ENCODE results near the gene SDF2.

Gene SDF2, protein sequence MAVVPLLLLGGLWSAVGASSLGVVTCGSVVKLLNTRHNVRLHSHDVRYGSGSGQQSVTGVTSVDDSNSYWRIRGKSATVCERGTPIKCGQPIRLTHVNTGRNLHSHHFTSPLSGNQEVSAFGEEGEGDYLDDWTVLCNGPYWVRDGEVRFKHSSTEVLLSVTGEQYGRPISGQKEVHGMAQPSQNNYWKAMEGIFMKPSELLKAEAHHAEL

DNA sequence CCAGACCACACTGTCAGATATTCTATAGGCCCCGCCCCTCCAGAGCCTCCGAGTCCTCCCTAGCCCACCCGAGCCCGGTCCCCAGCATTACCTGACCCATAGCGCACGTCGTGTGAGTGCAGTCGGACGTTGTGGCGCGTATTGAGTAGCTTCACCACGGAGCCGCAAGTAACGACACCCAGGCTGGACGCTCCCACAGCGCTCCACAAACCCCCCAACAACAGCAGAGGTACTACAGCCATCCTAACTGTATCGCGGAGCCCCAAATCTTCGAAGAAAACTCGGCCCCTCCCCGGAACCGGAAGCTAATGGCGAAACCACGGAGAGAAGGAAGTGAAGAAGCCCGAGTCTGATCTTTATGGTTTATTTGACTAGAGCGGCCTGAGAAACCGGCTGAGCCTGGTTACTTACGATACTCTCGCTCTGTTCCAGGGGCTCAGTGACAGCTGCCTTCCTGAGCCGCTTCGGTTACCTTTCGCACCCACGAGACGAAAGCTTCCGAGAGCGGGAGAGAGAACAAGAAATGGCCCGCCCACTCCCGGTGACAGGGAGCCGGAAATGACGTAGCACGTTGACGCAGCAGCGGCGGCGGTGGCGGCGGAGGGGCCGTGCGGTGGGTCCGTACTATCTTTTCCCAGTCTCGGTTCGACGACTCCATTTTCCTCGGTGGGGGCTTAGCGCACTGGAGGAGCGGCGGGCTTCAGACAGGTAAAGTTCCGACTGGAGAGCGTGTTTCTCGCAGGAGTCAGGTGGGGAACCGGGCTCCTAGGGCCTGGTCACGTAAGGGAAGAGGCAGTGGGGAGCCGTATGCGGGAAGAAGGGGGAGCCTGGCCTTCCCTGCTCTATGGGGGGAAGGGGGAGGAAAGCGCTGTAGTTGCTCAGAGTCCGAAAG is at the start of gene SDF2, which contains the start of gene SUPT6H:
Gene SDF2 (minus strand): TSS at position 272 of the 892 bp plus-strand sequence. CDS start 30 bp downstream, at position 242.
Gene SUPT6H (plus strand): TSS at position 571 of the 892 bp plus-strand sequence. CDS start 11,197 bp downstream, outside the sequence.
- peak; percentile 12 to 97 (median 89) for DNase-seq

DNA sequence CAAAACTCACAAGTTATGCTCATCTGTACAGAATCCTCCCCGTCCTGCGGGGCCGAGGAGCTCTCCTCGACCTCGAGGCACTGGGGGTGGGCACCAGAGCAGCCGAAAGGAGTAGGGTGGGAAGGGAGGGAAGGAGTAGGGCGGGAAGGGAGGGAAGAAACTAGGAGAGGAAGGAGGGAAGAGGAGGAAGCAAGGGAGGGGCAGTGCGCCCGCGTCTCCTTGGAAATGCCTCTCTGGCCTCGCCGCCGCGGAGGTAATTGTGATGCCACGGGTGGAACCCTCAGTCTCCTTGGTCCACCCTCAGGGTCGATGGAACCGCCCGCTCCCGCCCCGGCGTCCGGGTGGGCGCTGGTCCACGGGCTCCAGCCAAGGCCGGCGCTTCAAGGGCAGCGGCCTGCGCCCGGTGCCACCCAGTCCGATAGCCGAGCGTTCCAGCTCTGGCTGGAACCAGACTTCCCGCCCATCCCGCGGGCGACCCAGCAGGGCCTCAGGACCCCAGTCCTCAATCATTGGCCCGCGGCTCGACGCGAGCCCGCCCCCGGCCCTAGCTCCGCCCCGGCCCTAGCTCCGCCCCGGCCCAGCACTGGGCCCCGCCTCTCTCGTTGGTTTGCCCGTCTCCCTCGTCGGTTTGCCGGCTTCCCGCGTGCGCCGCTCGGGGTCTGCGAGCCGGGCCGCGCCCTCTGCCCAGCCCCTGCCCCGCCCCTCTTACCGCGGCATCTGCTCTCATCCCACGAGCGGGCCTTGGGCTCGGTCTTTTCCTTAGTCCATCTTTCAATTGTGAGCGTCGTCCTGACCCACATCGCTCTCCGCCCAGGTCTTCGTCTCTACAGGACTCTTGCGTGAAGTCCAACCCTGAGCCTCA is 49.4 kb upstream of the SDF2 start:
- peak; percentile 36 to 98 (median 84) for DNase-seq

DNA sequence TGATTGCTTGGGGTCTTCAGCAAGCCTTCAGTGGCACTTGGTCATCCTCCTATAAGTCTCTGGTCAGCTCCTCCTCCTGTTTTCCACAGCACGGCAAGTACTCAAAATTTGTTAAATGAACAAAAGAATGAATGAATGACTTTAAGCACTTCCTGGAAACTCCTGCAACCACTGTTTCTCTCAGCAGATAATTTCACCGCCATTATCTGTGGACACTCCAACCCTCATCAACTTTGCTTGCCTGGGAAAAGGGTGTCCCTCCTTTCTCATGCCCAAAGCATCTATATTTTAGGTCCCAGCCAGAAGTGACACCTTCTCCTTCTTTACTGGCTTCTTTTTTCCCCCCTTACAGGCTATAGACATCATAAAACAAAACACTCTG is 45.6 kb upstream of the SDF2 start:
- no peak for DNase-seq

DNA sequence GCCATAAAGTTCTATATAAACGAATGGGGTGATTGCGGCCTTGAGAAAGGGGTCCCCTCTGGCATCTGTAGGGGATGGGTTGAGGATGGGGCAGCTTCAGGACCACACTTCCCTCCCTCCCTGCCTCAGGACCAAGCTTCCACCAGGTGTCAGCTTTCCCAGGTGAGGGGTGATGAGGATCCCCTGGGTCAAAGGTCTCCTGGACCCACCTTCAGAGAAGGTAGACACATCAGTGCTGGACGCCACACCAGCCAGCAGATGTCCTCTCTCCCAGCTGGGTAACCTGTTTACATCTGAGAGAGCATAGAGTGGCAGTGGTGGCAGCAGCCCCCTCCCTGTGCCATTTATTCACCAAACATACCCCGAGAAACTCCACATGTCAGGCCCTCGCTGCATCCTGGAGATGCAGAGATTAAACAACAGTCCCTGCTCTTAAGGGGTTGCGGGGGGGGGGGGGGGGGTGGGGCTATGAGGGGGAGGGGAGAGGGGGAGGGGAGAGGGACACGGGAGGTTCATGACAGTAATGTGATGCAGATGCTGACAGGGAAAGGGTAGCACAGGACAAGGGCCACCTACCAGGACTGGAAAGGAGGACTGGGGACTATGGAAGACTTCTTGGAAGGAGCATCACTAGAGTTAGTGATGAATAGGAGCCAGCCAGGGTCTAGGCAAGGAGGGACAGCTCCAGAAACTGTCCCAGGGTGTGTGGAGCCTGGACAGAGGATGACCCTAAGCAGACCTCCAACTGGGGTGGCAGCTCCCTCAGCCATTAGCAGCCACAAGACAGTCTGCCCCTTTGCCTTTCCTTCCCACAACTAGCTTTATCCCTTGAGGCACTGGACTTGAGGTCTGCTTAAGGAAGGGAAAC is 45.0 kb upstream of the SDF2 start:
- no peak for DNase-seq

DNA sequence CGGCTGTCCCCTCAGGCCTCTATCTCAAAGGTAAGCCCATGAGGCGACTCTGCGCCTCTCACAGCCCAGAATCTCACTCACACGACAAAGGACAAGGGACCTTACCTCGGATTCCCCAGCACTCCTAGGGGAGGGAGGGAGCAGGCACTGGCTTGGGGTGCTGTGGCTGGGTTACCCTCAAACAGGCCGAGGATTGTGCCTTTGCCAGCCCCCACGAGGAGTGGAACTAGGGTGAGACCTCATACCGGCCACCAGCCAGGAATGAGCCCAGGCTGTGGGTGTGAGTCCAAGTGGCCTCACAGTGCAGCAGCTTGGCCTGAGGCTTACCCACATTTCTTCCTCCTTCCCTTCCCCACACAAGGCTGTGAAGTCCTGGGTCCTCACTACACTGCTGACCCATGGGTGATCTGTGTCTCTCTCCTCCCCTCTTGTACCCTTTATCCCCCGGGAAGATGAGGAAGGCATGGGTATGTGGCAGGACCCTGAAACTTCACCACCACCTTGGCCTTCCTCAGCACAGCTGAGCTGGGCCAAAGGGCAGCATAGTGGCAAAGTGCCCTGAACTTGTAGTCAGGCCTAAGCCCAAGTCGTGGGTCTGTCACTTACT is 44.1 kb upstream of the SDF2 start:
- no peak for DNase-seq

DNA sequence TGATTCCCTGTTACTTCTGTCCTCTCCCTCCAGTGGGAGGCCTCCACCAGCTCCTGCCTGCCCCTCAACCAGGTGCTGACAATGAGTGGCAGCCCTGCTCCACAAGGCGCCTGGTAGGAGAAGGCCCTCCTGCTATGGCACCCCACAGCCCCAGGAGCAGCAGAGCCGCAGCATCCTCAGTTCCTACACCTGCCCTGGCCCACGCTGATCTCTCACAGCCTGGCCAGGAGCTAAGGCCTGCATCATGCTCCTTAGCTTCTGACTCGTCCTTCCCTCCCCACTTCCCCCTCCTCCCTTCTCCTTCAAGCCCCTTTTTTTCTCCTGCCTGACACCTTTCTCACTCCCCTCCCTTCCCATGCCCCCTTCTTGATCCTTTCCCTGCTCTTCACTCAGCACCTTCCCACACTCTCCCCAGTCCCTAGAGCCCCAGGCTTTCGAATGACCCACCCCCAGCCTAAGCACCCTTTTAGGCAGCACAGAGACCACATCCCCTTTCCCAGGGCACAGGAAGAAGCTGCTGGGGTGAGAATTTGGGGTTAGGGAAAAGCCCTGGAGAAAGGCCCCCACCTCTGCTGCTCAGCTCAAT is 43.5 kb upstream of the SDF2 start:
- DNase-seq: no peak

DNA sequence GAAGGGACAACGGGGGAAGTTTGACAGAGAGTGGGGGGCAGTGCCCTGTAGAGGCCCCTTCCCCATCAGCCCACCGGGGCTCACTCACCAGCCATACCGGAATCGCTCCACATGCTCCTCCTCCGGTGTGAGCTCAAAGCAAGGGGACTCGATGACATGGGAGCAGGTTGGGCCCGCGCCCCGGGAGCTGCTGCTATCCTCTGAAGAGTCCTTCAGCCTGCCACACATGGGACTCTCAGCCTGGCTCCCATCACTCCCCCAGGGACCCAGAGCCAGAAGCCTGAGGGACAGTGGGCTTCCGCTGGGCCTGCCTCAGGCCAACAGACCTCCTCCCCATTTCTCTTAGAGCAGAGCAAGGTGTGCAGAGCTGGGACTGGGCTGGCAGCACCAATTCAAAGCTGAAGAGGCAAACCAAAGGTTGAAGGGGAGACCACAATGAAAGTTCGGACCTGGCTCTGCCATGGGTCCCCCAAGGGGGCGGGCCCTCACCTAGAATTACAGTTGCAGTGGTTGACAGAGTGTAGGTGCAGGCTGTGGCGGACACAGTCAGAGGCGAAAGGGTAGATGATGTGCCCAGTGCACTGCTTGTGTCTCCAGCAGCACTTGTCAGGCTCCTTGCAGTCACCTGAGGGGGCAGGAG is 42.6 kb upstream of the SDF2 start:
- DNase-seq: no peak

DNA sequence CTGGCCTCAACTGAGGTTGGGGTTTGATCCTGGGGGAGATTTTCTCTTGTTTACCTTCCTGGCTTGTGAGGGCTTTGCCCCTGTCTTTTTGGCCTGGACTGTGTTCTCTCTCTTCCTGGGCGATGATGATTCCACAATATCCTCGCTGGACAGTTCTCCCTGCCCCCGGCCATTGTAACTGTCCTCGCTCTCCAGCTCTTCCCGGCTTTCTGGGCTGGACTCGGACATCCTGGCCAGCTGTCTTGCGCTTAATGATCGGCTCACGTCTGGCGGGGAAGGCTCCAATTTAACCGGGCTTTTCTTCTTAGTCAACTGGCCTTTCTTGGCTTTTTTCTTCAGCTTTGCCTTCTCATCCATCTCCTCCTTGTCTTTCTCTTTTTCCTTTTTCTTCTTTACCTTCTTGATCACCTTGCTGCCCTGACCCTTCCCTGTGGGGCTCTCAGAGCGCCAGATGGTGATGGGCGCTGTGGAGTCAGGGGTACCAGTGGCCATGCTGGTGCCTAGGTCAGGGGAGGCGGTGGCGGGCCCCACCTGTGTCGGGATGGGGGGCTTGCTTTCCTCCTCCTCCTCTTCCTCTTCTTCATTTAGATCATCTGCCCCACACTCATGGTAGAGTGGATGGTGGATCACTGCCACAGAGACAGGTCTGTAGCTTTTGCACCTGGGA is 42.0 kb upstream of the SDF2 start:
- DNase-seq: no peak

DNA sequence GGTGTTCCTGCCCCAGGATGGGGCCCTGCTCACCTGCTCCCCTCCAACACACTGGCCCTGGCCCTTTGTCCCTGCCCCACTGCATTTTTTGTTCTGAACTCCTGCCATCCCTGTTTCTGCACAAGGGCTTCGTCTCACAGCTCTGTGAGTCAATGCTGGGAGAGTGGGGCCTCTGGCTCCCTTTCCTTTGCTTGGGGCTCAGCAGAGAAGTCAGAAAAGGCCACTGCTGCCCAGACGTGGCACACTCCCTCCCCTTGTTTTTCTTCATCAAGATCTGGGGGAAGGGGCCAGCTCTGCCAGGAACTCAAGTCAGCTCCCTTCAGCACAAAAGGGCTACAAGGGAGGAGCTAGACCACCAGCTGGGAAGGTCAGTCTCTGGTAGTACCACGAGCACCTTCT is 41.0 kb upstream of the SDF2 start:
- DNase-seq: peak in 14 of 58 donors; percentile 21 to 71 (median 49)

DNA sequence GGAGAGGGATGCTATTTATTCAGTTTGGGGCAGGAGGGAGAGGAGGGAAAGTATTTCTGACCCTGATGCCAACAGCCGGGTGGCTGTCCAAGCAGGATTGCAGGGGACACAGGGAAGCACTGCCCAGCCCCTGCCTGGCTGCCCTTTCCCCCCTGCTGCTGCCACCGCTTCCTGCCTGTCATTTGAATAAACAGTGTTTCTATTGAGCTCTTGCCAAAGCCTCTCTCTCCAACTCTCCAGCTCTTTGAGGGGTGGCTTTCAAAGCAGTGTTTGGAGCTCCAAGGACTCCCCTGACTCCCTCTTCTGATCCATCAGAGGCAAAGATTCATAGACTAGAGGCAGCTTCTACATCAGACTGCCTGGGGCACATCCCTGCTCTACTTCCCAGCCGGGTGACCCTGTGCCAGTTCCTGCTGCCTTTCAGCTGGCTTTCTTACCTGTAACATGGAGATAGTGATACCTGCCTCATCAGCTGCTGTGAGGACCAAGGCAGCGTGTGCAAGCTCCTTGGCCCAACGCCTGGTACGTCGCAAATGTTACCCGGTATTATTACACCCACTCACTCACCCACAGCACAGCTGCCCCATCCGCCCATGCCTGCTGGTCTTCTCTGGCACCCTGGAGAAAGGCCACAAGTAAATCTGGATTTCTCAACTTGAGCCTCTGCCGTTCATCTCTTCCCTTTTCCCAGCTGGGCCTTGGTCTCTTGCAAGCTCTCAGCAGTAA is 40.5 kb upstream of the SDF2 start:
- DNase-seq: peak in 54 of 58 donors; percentile 26 to 89 (median 60)

DNA sequence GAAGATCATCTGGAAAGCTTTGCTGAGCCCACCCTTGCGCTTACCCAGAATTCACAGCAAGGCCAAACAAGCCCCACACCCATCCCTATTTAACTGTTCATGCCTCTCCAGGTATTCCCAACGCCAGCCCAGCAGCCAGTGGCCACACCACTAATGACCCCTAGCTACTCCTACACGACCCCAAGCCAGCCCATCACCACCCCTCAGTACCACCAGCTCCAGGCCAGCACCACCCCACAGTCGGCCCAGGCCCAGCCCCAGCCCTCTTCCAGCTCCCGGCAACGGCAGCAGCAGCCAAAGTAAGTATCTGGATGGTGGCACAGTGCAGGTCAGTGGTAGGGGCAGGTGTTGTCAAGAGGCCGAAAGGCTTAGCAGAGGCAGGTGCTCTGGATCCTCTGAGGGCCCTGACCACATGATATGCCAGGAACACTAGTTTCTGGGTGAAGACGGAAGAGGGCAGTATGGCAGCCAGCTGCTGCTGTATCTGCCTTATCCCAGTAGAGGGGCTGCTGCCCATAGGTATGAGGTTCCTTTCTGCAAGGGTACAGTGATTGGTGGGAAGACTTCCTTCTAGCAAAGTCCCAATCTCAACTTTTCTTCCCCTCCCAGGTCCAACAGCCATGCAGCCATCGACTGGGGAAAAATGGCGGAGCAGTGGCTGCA is 39.3 kb upstream of the SDF2 start:
- DNase-seq: no peak

DNA sequence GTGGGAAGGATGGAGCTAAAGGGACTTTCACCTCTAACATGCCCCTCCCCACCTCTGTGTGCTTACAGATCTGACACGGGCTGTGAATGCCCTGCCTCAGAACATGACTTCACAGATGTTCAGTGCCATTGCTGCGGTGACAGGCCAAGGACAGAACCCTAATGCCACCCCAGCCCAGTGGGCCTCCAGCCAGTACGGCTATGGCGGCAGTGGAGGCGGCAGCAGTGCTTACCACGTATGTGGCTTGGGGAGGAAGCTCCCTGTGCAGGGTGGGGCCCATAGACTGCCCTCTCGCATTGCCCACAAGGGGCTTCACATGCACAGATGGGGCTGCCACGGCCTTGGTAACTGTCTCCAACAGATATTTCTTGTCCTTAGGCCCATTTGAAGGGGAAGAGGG is 38.6 kb upstream of the SDF2 start:
- DNase-seq: no peak

DNA sequence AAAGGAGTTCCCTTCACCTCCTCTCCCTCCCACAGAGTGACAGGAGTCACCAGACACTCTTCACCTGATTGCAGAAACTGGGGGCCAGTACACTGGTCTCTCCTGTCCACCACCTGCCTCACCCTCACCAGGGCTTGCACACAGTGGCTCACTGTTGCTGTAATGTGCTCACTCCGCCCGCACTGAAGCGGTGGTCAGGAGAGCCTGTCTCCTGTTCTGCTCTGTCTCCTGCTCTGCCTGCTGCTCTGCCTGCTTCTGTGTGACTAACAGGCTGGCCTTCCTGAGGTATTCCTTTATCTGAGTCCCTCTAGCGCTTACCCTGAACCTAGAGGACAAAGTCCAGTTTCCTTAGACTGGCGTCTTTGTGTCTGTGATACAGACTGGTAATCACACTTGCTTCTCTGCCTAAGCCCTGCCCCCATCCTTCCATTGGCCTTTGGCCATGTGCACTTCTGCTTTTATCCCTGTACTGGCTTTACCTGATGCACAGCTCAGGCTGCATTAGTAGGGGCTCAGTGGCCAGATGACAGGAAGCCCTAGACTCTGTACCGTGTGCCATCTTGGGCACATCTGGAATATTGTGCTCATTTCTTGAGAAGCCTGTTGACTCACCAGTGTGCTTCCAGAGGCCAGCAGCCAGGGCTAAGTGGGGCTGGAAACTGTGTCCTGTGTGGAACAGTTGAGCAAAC is 36.7 kb upstream of the SDF2 start:
- DNase-seq: no peak

DNA sequence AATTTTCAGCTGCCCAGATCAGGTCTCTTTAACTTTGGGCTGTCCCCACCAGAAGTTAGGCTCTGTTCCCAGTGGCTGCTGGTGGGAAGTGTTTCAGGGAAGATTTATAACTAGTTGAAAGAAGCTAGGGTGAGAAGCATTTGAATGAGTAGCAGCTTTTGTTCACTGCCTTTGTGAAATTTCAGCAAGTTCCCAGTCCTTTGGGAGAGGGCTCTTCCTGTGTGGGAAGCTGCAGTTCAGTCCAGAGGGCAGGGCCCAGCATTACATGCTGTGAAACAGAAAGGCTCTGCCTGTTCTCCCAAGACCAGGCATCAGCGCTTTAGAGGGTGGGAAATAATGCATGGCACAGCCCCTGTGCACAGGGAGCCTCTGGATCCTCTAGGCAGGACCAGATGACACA is 32.2 kb upstream of the SDF2 start:
- DNase-seq: peak in 24 of 58 donors; percentile 2 to 74 (median 24)

DNA sequence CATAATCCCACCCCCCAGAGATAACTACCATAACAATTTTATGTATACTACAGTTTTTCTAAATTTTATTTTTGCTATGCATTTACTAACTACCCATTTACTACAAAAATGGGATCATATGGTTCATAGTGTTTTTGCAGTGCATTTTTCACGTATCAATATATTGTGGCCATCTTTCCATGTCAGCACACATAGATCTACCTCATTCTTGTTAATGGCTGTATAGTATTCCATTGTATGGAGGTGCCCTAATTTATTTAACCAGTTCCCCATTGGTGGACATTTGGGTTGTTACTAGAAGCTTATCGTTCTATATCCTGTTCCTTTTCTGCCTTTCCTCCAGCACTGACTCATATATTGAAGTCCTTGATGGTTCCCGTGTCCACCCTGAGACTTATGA is 27.3 kb upstream of the SDF2 start:
- DNase-seq: no peak

DNA sequence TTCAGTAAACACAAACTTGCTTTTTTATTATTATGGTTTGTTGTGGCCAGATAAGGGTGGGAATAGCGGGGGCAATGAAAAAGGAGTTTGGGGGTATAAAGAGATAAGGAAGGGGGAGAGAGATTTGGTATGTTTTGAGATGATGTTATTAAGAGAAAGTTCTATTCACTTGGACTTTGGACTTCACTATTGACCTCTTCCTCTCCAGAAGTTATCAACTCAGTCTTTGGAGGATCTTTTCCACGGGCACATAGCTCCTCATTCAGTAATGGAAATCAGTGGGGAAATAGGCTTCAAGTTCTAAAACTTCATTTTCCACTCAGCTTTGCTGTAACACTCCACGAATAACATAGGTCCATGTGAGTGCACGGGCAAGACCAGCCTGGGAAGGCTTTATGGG is 26.8 kb upstream of the SDF2 start:
- DNase-seq: no peak

DNA sequence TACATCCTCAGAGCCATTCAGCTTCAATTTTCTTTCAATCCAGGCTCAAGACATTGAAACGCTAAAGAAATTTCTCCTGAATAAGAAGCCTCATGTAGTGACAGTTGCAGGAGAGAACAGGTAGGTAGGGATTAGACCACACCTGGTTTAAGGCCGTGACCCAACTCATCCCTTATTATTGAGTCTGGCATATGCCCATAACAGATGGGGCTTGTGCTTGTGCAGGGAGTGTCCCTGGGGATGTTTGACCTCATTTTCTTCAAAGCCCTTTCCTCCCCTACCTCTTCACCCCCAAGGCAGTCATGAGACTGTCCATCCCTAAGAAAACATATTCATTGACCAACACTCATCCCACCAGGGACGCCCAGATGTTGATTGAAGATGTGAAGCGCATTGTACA is 24.6 kb upstream of the SDF2 start:
- no peak for DNase-seq
